ENCODE data around the gene CCM2.

The CCM2 gene

GRCh38 chr7:45035893-45036292 is 35.9 kb downstream of the CCM2 start:
- DNase-seq, result peak in 2 of 6 experiments; percentile 11 to 20

- no peak for DNase-seq
Measured at GRCh38 chr7:45036317-45036716, 36.3 kb downstream of the CCM2 start.

- peak in 1 of 6 experiments; percentile 4 for DNase-seq
Measured at GRCh38 chr7:45036796-45037195, 36.8 kb downstream of the CCM2 start.

GRCh38 chr7:45037876-45038275 is 37.9 kb downstream of the CCM2 start:
- no peak for DNase-seq

GRCh38 chr7:45039106-45039505 is 39.1 kb downstream of the CCM2 start:
- DNase-seq, result no peak

- no peak for DNase-seq
Measured at GRCh38 chr7:45044338-45044737, 44.3 kb downstream of the CCM2 start.

GRCh38 chr7:45048748-45049147 is 48.7 kb downstream of the CCM2 start:
- no peak for DNase-seq

- no peak for DNase-seq
Measured at GRCh38 chr7:45050198-45050597, 50.2 kb downstream of the CCM2 start.

GRCh38 chr7:45052011-45052410 is 52.0 kb downstream of the CCM2 start:
- DNase-seq, result no peak

- no peak for DNase-seq
Measured at GRCh38 chr7:45053401-45053800, 53.4 kb downstream of the CCM2 start.

GRCh38 chr7:45053941-45054340 is 53.9 kb downstream of the CCM2 start:
- DNase-seq, result no peak

GRCh38 chr7:45054442-45054841 is 54.4 kb downstream of the CCM2 start:
- no peak for DNase-seq

- no peak for DNase-seq
Measured at GRCh38 chr7:45055016-45055415, 55.0 kb downstream of the CCM2 start.

GRCh38 chr7:45055594-45056219 is 55.7 kb downstream of the CCM2 start:
- DNase-seq, result no peak

- no peak for DNase-seq
Measured at GRCh38 chr7:45057878-45058277, 57.9 kb downstream of the CCM2 start.

- DNase-seq, result no peak
Measured at GRCh38 chr7:45060295-45060694, 60.3 kb downstream of the CCM2 start.

- DNase-seq, result no peak
Measured at GRCh38 chr7:45061352-45061751, 61.4 kb downstream of the CCM2 start.

- no peak for DNase-seq
Measured at GRCh38 chr7:45061806-45062425, 61.9 kb downstream of the CCM2 start.

GRCh38 chr7:45064047-45064725 is 64.2 kb downstream of the CCM2 start:
- no peak for DNase-seq

GRCh38 chr7:45065031-45065995 is 65.3 kb downstream of the CCM2 start:
- DNase-seq, result no peak

GRCh38 chr7:45066409-45066808 is 66.4 kb downstream of the CCM2 start:
- no peak for DNase-seq

- DNase-seq, result no peak
Measured at GRCh38 chr7:45067582-45067981, 67.6 kb downstream of the CCM2 start.

Data from stimulated activated naive CD4-positive, alpha-beta T cell (primary cell).